ENCODE data around the gene WASF3.

WASF3 gene

DNA sequence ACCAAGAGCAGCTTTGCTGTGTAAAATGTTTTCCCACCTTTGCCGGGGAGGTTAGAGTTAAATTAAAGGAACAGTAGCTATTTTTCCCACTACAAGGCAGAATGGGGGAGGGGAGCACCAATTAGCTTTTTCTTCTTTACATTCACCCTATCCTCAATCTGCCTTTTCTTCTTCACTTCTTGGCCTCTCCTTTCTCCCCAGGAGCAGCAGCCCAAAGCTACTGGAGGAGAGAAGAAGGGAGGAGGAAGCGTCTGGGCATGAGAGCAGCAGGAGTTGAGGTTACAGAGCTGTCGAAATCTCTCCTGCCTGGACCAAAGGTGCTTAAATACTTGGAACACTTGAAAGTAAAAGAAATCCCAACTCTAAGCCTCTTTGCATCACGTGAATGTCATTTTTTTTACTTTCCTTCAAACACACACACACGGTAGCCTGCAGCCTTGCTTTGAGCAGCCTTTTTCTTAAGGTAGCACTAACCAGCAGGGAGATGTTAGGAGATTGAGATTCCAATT, 39.0 kb upstream of the WASF3 start:
- no peaks in the 10 kb centered on the region for H3K36me3 Mint-ChIP-seq (ENCODE audit: low read depth)
- peaks cover 13% of the 10 kb centered on the region for H3K27me3 Mint-ChIP-seq (ENCODE audit: low read depth)
- peaks cover 6% of the 10 kb centered on the region for H3K4me1 Mint-ChIP-seq
- H3K4me3 Mint-ChIP-seq, result no peak overlapping the region
- no peaks in the 10 kb centered on the region for H3K9me3 Mint-ChIP-seq
- H3K27ac Mint-ChIP-seq, result no peak overlapping the region
- TF ChIP-seq CTCF (IDR thresholded peaks at IDR 0.05; ENCODE audit: unreplicated experiment in 3 of 3), result no peak

DNA sequence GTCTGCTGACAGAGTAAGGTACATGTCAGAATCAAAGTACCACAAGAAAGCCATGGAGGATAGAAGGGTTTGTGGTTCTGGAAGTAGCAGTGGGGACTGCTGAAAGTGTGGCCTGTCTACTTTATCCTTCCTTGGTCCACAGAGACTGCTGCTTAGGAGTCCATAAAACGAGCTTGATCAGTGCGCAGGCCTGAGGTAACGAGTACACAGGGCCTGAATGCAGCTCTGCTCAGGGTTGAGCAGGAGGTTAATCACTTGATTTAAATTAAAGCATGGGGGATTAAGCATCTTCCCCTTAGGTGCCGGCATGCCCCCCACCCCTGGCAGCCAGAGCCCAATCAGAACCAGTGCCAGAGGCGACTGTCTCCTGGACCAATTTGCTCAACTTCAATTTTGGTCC, 34.9 kb upstream of the WASF3 start:
- no peak for TF ChIP-seq CTCF (IDR thresholded peaks at IDR 0.05; ENCODE audit: unreplicated experiment in 3 of 3)
- H3K36me3 Mint-ChIP-seq (ENCODE audit: low read depth), result no peaks in the 10 kb centered on the region
- H3K4me1 Mint-ChIP-seq, result peaks cover 6% of the 10 kb centered on the region
- H3K9me3 Mint-ChIP-seq, result no peaks in the 10 kb centered on the region
- H3K4me3 Mint-ChIP-seq, result no peak overlapping the region
- no peak overlapping the region for H3K27ac Mint-ChIP-seq
- H3K27me3 Mint-ChIP-seq (ENCODE audit: low read depth), result peaks cover 14% of the 10 kb centered on the region

GRCh38 chr13:26523007-26523406, 34.5 kb upstream of the WASF3 start:
- H3K4me1 Mint-ChIP-seq, result peaks cover 6% of the 10 kb centered on the region
- H3K36me3 Mint-ChIP-seq (ENCODE audit: low read depth), result no peaks in the 10 kb centered on the region
- H3K9me3 Mint-ChIP-seq, result no peaks in the 10 kb centered on the region
- H3K27ac Mint-ChIP-seq, result no peak overlapping the region
- peaks cover 13% of the 10 kb centered on the region for H3K27me3 Mint-ChIP-seq (ENCODE audit: low read depth)
- H3K4me3 Mint-ChIP-seq, result no peak overlapping the region
- no peak for TF ChIP-seq CTCF (IDR thresholded peaks at IDR 0.05; ENCODE audit: unreplicated experiment in 3 of 3)

GRCh38 chr13:26525528-26525927, 32.0 kb upstream of the WASF3 start:
- H3K4me3 Mint-ChIP-seq, result no peak overlapping the region
- H3K27ac Mint-ChIP-seq, result no peak overlapping the region
- no peak for TF ChIP-seq CTCF (IDR thresholded peaks at IDR 0.05; ENCODE audit: unreplicated experiment in 3 of 3)
- H3K27me3 Mint-ChIP-seq (ENCODE audit: low read depth), result peaks cover 9% of the 10 kb centered on the region
- no peaks in the 10 kb centered on the region for H3K36me3 Mint-ChIP-seq (ENCODE audit: low read depth)
- H3K4me1 Mint-ChIP-seq, result peaks cover 6% of the 10 kb centered on the region
- no peaks in the 10 kb centered on the region for H3K9me3 Mint-ChIP-seq

DNA sequence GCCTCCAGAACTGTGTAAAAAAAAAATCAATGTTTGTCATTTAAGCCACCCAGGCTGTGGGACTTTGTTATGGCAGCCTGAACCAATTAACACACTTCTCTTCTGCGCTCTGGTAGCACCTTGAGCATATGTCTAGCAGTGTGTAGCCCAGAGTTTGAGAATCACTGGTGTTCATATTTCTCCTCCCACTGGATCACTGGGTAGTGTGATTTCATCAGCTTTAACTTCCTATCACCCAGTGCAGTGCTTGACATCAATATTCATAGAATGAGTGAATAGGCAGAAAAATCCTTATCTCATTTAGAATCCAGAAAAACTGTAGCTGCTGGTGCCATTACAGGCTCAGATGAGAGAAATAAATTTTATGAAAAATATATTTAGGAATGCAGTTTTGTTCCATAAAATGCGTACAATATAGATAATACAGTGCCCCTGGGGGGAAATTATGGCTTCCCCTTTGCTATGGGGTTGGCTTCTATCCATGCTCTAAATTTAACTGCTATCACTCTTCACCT, 30.7 kb upstream of the WASF3 start:
- no peak overlapping the region for H3K4me3 Mint-ChIP-seq
- H3K27ac Mint-ChIP-seq, result no peak overlapping the region
- TF ChIP-seq CTCF (IDR thresholded peaks at IDR 0.05; ENCODE audit: unreplicated experiment in 3 of 3), result no peak
- H3K9me3 Mint-ChIP-seq, result no peaks in the 10 kb centered on the region
- no peaks in the 10 kb centered on the region for H3K36me3 Mint-ChIP-seq (ENCODE audit: low read depth)
- peaks cover 6% of the 10 kb centered on the region for H3K4me1 Mint-ChIP-seq
- peaks cover 9% of the 10 kb centered on the region for H3K27me3 Mint-ChIP-seq (ENCODE audit: low read depth)

- no peak for TF ChIP-seq CTCF (IDR thresholded peaks at IDR 0.05; ENCODE audit: unreplicated experiment in 3 of 3)
- Mint-ChIP-seq H3K27ac (no peak overlapping the region), H3K9me3 (no peaks in the 10 kb centered on the region), H3K36me3 (ENCODE audit: low read depth) (no peaks in the 10 kb centered on the region), H3K4me1 (peaks cover 6% of the 10 kb centered on the region), H3K27me3 (ENCODE audit: low read depth) (peaks cover 9% of the 10 kb centered on the region), H3K4me3 (no peak overlapping the region)
Observed at GRCh38 chr13:26528527-26528926, 29.0 kb upstream of the WASF3 start.

Data from nephron (organoid).